Endodermal cell (in vitro differentiated cells): ENCODE results near the gene RERE. TPM values are rescaled to one million over a fixed set of nuclear protein-coding genes. Genes with fewer than 3 reads are reported as not detected.

ENCODE experiments used
- DNase-seq: peaks from one replicate; pipeline ENCODE4 v3.0.0-alpha.2; 2017
- H3K27ac ChIP-seq: 2 replicates; pipeline ENCODE4 v1.5.1; 2013; ENCODE audit warnings: mild to moderate bottlenecking, low read depth, low read length, moderate library complexity
- H3K27me3 ChIP-seq: 2 replicates; pipeline ENCODE4 v1.6.1; 2013; ENCODE audit warnings: mild to moderate bottlenecking, low read length, moderate library complexity; ENCODE audit not compliant: insufficient read depth, control insufficient read depth, poor library complexity, severe bottlenecking
- H3K36me3 ChIP-seq: 2 replicates; pipeline ENCODE4 v1.7.0; 2013; ENCODE audit warnings: mild to moderate bottlenecking, low read length, moderate library complexity; ENCODE audit not compliant: control insufficient read depth, insufficient read depth
- H3K4me1 ChIP-seq: one replicate; pipeline ENCODE4 v1.7.0; 2013; ENCODE audit warnings: low read length; ENCODE audit not compliant: control insufficient read depth, insufficient read depth
- H3K4me3 ChIP-seq: 2 replicates; pipeline ENCODE4 v1.5.1; 2013; ENCODE audit warnings: mild to moderate bottlenecking, low read length, moderate library complexity
- H3K9ac ChIP-seq: 2 replicates; pipeline ENCODE4 v1.6.1; 2013; ENCODE audit warnings: mild to moderate bottlenecking, low read length, moderate library complexity; ENCODE audit not compliant: poor library complexity, severe bottlenecking; ENCODE audit errors: extremely low read depth
- H3K9me3 ChIP-seq: 2 replicates; pipeline ENCODE4 v1.6.1; 2013; ENCODE audit warnings: mild to moderate bottlenecking, low read length, moderate library complexity; ENCODE audit not compliant: control insufficient read depth
- H3K27ac Mint-ChIP-seq: 2 replicates; pipeline ENCODE4 v1.8.0; 2020; ENCODE audit warnings: mixed read lengths
- H3K27me3 Mint-ChIP-seq: 2 replicates; pipeline ENCODE4 v1.8.0; 2021; ENCODE audit warnings: mild to moderate bottlenecking, mixed read lengths; ENCODE audit not compliant: insufficient read depth
- H3K36me3 Mint-ChIP-seq: 2 replicates; pipeline ENCODE4 v1.8.0; 2020; ENCODE audit warnings: low read depth, mixed read lengths
- H3K4me1 Mint-ChIP-seq: 2 replicates; pipeline ENCODE4 v1.8.0; 2020; ENCODE audit warnings: mixed read lengths
- H3K4me3 Mint-ChIP-seq: 2 replicates; pipeline ENCODE4 v1.8.0; 2020; ENCODE audit warnings: mild to moderate bottlenecking, moderate library complexity, mixed read lengths
- H3K9me3 Mint-ChIP-seq: 2 replicates; pipeline ENCODE4 v1.8.0; 2020; ENCODE audit warnings: mild to moderate bottlenecking, mixed read lengths
- CTCF ChIP-seq: fragments of 200-600 bp; sonication (generic); conservative IDR thresholded peaks from 2 replicates; pipeline ENCODE4 v1.5.0; 2021; ENCODE audit warnings: antibody characterized with exemption, mild to moderate bottlenecking
- WGBS, 2 experiments: methylation state at CpG; one replicate each; pipeline versions ENCODE4 v1.1.5 to v1.1.7; 2013; ENCODE audit warnings: missing lambda C conversion rate in 2 of 2, mixed read lengths in 1 of 2; ENCODE audit not compliant: insufficient coverage in 1 of 2, insufficient read length in 1 of 2; 5-methylcytosine and 5-hydroxymethylcytosine counted together
- total RNA-seq, 2 donors: library from RNA; stranded (reverse); fragmentation: NEBNext Ultra II Directional in 1 of 2; extraction: Animal tissue kit (Norgen Biotek cat#: 25700) in 1 of 2; gene quantifications; 2 replicates in 1 of 2; 3 replicates in 1 of 2; pipeline ENCODE4 v1.2.1, GENCODE V29; 2021

The RERE gene
- total RNA-seq, 2 donors from 2014 or later: 159 to 179 TPM

- Histone ChIP-seq H3K36me3 (peaks cover 61% of the 10 kb centered on the region), H3K27ac (peak overlapping the region; percentile 79), H3K4me3 (no peak overlapping the region), H3K9ac (no peak overlapping the region), H3K4me1 (peaks cover 3% of the 10 kb centered on the region), H3K9me3 (no peaks in the 10 kb centered on the region), H3K27me3 (peaks cover 9% of the 10 kb centered on the region)
- peak; percentile 62 for DNase-seq
- Mint-ChIP-seq H3K4me1 (peaks cover 17% of the 10 kb centered on the region), H3K36me3 (peaks cover 58% of the 10 kb centered on the region), H3K27me3 (peaks cover 8% of the 10 kb centered on the region), H3K4me3 (no peak overlapping the region), H3K27ac (peak overlapping the region; percentile 59), H3K9me3 (no peaks in the 10 kb centered on the region)
- no peak for TF ChIP-seq CTCF
- 40 to 86% methylated on average over 1 to 2 of the region's 2 CpGs for WGBS, 2 experiments
These were observed 40.8 kb upstream of the RERE start for GRCh38 chr1:8858112-8858668.

GRCh38 chr1:8856689-8857412 lies 39.4 kb upstream of the RERE start:
- WGBS, 2 experiments: 94 to 96% methylated on average over 12 to 14 of the region's 14 CpGs
- no peak overlapping the region for H3K4me3 ChIP-seq
- peaks cover 9% of the 10 kb centered on the region for H3K27me3 ChIP-seq
- peak overlapping the region; percentile 79 for H3K27ac ChIP-seq
- H3K9ac ChIP-seq: no peak overlapping the region
- H3K9me3 Mint-ChIP-seq: no peaks in the 10 kb centered on the region
- H3K36me3 Mint-ChIP-seq: peaks cover 44% of the 10 kb centered on the region
- H3K36me3 ChIP-seq: peaks cover 47% of the 10 kb centered on the region
- no peaks in the 10 kb centered on the region for H3K9me3 ChIP-seq
- DNase-seq: peak; percentile 59
- peaks cover 9% of the 10 kb centered on the region for H3K27me3 Mint-ChIP-seq
- no peaks in the 10 kb centered on the region for H3K4me1 ChIP-seq
- H3K4me1 Mint-ChIP-seq: peaks cover 17% of the 10 kb centered on the region
- no peak for TF ChIP-seq CTCF
- H3K27ac Mint-ChIP-seq: no peak overlapping the region
- H3K4me3 Mint-ChIP-seq: no peak overlapping the region

GRCh38 chr1:8854240-8854639 lies 36.8 kb upstream of the RERE start:
- Mint-ChIP-seq H3K36me3 (peaks cover 24% of the 10 kb centered on the region), H3K4me3 (no peak overlapping the region), H3K27me3 (peaks cover 9% of the 10 kb centered on the region), H3K27ac (no peak overlapping the region), H3K9me3 (no peaks in the 10 kb centered on the region), H3K4me1 (peaks cover 14% of the 10 kb centered on the region)
- Histone ChIP-seq H3K4me3 (no peak overlapping the region), H3K36me3 (peaks cover 24% of the 10 kb centered on the region), H3K9ac (no peak overlapping the region), H3K9me3 (no peaks in the 10 kb centered on the region), H3K27me3 (peaks cover 9% of the 10 kb centered on the region), H3K27ac (peak overlapping the region; percentile 32), H3K4me1 (no peaks in the 10 kb centered on the region)
- peak; percentile 56 for DNase-seq
- WGBS, 2 experiments: 95 to 97% methylated on average over 7 of the region's 7 CpGs
- no peak for TF ChIP-seq CTCF
